Natural killer cell (primary cell): ENCODE results near the gene EIF2S3. TPM values are rescaled to one million over a fixed set of nuclear protein-coding genes. Genes with fewer than 3 reads are reported as not detected.

ENCODE experiments used
- ATAC-seq, 3 donors: fragments of 150-1000 bp in 2 of 3; fragments of 200-7000 bp in 1 of 3; cut with Tn5 transposase; 1 replicate in 1 of 3; 2 replicates in 2 of 3; pipeline ENCODE4 v1.10.0; 2021; ENCODE audit warnings: mild to moderate bottlenecking in 2 of 3, moderate library complexity in 2 of 3
- DNase-seq, 2 donors: peaks; one replicate each; pipeline versions ENCODE4 v3.0.0 to v3.0.0-alpha.2; 2013 to 2021; ENCODE audit warnings: mixed read lengths in 1 of 2
- H3K27ac ChIP-seq: one replicate; pipeline ENCODE4 v1.5.1; 2013; ENCODE audit warnings: mild to moderate bottlenecking, low read length
- H3K27me3 ChIP-seq: one replicate; pipeline ENCODE4 v1.6.1; 2013; ENCODE audit warnings: low read length; ENCODE audit not compliant: control insufficient read depth, insufficient read depth
- H3K36me3 ChIP-seq: one replicate; pipeline ENCODE4 v1.6.1; 2013; ENCODE audit warnings: low read length; ENCODE audit not compliant: control insufficient read depth, insufficient read depth
- H3K4me1 ChIP-seq: one replicate; pipeline ENCODE4 v1.6.1; 2013; ENCODE audit warnings: low read length; ENCODE audit not compliant: control insufficient read depth, insufficient read depth
- H3K4me3 ChIP-seq: one replicate; pipeline ENCODE4 v1.5.1; 2013; ENCODE audit warnings: low read length
- H3K9me3 ChIP-seq: one replicate; pipeline ENCODE4 v1.6.1; 2013; ENCODE audit warnings: low read length; ENCODE audit not compliant: control insufficient read depth, insufficient read depth
- H3K27ac Mint-ChIP-seq, 2 donors: one replicate each; pipeline ENCODE4 v1.8.0; 2022; ENCODE audit warnings: mild to moderate bottlenecking in 2 of 2, mixed read lengths in 2 of 2, moderate library complexity in 1 of 2
- H3K27me3 Mint-ChIP-seq, 2 donors: one replicate each; pipeline ENCODE4 v1.8.0; 2022; ENCODE audit warnings: low read depth in 2 of 2, mixed read lengths in 2 of 2
- H3K36me3 Mint-ChIP-seq: one replicate; pipeline ENCODE4 v1.8.0; 2022; ENCODE audit warnings: mixed read lengths
- H3K4me1 Mint-ChIP-seq, 2 donors: one replicate each; pipeline ENCODE4 v1.8.0; 2022; ENCODE audit warnings: mixed read lengths in 2 of 2
- H3K4me3 Mint-ChIP-seq: one replicate; pipeline ENCODE4 v1.8.0; 2022; ENCODE audit warnings: mild to moderate bottlenecking, moderate library complexity, mixed read lengths
- H3K9me3 Mint-ChIP-seq, 2 donors: one replicate each; pipeline ENCODE4 v1.8.0; 2022; ENCODE audit warnings: mixed read lengths in 2 of 2
- CTCF ChIP-seq: fragments of 200-600 bp; IDR thresholded peaks from one replicate; pipeline ENCODE4 v1.8.0; 2022; ENCODE audit warnings: antibody characterized with exemption
- WGBS: methylation state at CpG from one replicate; pipeline ENCODE4 v1.1.7; 2013; ENCODE audit warnings: missing lambda C conversion rate; ENCODE audit not compliant: insufficient coverage; 5-methylcytosine and 5-hydroxymethylcytosine counted together
- intact Hi-C: fragments of 100-400 bp; cut with micrococcal nuclease; formaldehyde crosslinking; loops from one replicate; pipeline ENCODE4 v1.14.2; 2022
- total RNA-seq, 4 donors: library from RNA; stranded (reverse); fragments of 120-200 nt in 1 of 4; gene quantifications; one replicate each; pipeline versions ENCODE4 v1.2.3 to v1.2.4, GENCODE V29; 2013 to 2022

Gene EIF2S3
- total RNA-seq, 3 donors from 2014 or later (not counting 1 experiment from before 2014, with no cell fraction given), result 124 to 199 (median 132) TPM

GRCh38 chrX:24080704-24081103 lies 25.9 kb downstream of the EIF2S3 start:
- intact Hi-C loops, result no loop called here
- WGBS, result 83% methylated on average over 2 of the region's 3 CpGs
- no peak overlapping the region for H3K4me3 ChIP-seq
- H3K27ac ChIP-seq, result no peak overlapping the region
- Mint-ChIP-seq H3K27me3 (no peaks in the 10 kb centered on the region), H3K9me3 (no peaks in the 10 kb centered on the region), H3K27ac (no peak overlapping the region), H3K4me3 (no peak overlapping the region), H3K4me1 (no peaks in the 10 kb centered on the region), H3K36me3 (peaks cover 17% of the 10 kb centered on the region)
- H3K4me1 ChIP-seq, result peaks cover 4% of the 10 kb centered on the region
- no peaks in the 10 kb centered on the region for H3K27me3 ChIP-seq
- DNase-seq (no peak), ATAC-seq (no peak)
- TF ChIP-seq CTCF, result no peak
- H3K36me3 ChIP-seq, result peaks cover 8% of the 10 kb centered on the region
- no peaks in the 10 kb centered on the region for H3K9me3 ChIP-seq

DNA sequence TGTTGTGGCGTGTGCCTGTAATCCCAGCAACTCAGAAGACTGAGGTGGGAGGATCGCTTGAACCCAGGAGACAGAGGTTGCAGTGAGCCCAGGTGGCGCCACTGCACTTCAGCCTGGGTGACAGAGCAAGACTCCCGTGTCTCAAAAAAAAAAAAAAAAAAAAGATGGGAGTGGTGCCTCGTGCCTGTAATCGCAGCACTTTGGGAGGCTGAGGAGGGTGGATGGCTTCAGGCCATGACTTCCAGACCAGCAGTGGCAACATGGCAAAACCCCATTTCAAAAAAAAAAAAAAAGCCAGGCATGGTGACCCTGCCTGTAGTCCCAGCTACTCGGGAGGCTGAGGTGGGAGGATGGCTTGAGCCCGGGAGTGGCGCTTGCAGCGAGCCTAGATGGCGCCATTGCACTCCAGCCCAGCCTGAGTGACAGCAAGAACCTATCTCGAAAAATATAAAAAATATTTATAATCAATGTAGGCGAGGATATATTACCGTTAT lies 27.0 kb downstream of the EIF2S3 start:
- H3K36me3 ChIP-seq, result peaks cover 5% of the 10 kb centered on the region
- no peaks in the 10 kb centered on the region for H3K27me3 Mint-ChIP-seq
- TF ChIP-seq CTCF, result peak; percentile 36
- no peak overlapping the region for H3K27ac Mint-ChIP-seq
- H3K36me3 Mint-ChIP-seq, result peaks cover 9% of the 10 kb centered on the region
- intact Hi-C loops, result loop anchor here (1.0 kb wide), 1 partner anchor 161 kb away; no protein-coding TSS in a partner anchor
- no peaks in the 10 kb centered on the region for H3K9me3 ChIP-seq
- peak; percentile 54 to 86 (median 64) for ATAC-seq
- no peaks in the 10 kb centered on the region for H3K9me3 Mint-ChIP-seq
- H3K27ac ChIP-seq, result no peak overlapping the region
- WGBS, result 8% methylated on average over 7 of the region's 14 CpGs
- H3K4me3 ChIP-seq, result no peak overlapping the region
- DNase-seq, result peak; percentile 16 to 73
- no peaks in the 10 kb centered on the region for H3K4me1 Mint-ChIP-seq
- peaks cover 4% of the 10 kb centered on the region for H3K4me1 ChIP-seq
- H3K4me3 Mint-ChIP-seq, result no peak overlapping the region
- no peaks in the 10 kb centered on the region for H3K27me3 ChIP-seq

- H3K4me1 ChIP-seq, result peaks cover 4% of the 10 kb centered on the region
- H3K27me3 ChIP-seq, result no peaks in the 10 kb centered on the region
- no peak for DNase-seq
- no peak for ATAC-seq
- no peaks in the 10 kb centered on the region for H3K27me3 Mint-ChIP-seq
- no peak overlapping the region for H3K27ac Mint-ChIP-seq
- no peak overlapping the region for H3K4me3 Mint-ChIP-seq
- intact Hi-C loops, result loop anchor here (1.0 kb wide), 1 partner anchor 160 kb away; no protein-coding TSS in a partner anchor
- H3K36me3 Mint-ChIP-seq, result peaks cover 5% of the 10 kb centered on the region
- no CpG with 5 or more reads among the region's 2 CpGs for WGBS
- H3K27ac ChIP-seq, result no peak overlapping the region
- H3K9me3 Mint-ChIP-seq, result no peaks in the 10 kb centered on the region
- H3K36me3 ChIP-seq, result peaks cover 2% of the 10 kb centered on the region
- H3K4me1 Mint-ChIP-seq, result no peaks in the 10 kb centered on the region
- H3K9me3 ChIP-seq, result no peaks in the 10 kb centered on the region
- TF ChIP-seq CTCF, result no peak
- no peak overlapping the region for H3K4me3 ChIP-seq
These were observed 27.7 kb downstream of the EIF2S3 start for GRCh38 chrX:24082447-24082846.

- no peak for ATAC-seq
- no peaks in the 10 kb centered on the region for H3K27me3 ChIP-seq
- Mint-ChIP-seq H3K9me3 (no peaks in the 10 kb centered on the region), H3K4me1 (no peaks in the 10 kb centered on the region), H3K36me3 (no peaks in the 10 kb centered on the region), H3K27ac (no peak overlapping the region), H3K4me3 (no peak overlapping the region), H3K27me3 (no peaks in the 10 kb centered on the region)
- no peak overlapping the region for H3K4me3 ChIP-seq
- H3K4me1 ChIP-seq, result peaks cover 4% of the 10 kb centered on the region
- no peaks in the 10 kb centered on the region for H3K9me3 ChIP-seq
- H3K27ac ChIP-seq, result no peak overlapping the region
- intact Hi-C loops, result no loop called here
- no peak for TF ChIP-seq CTCF
- H3K36me3 ChIP-seq, result no peaks in the 10 kb centered on the region
- no peak for DNase-seq
- 94% methylated on average over 6 of the region's 6 CpGs for WGBS
These were observed 30.3 kb downstream of the EIF2S3 start for GRCh38 chrX:24085101-24085500.
